ENCODE measurements around the gene FAM118B. TPM values are rescaled to one million over a fixed set of nuclear protein-coding genes. Genes with fewer than 3 reads are reported as not detected.

The FAM118B gene
- total RNA-seq, 1 donor from 2014 or later: 24.8 TPM

- H3K27me3 Mint-ChIP-seq: no peaks in the 10 kb centered on the region
- no peaks in the 10 kb centered on the region for H3K4me1 Mint-ChIP-seq (ENCODE audit: unreplicated experiment)
- no peak for DNase-seq (ENCODE audit: extremely low spot score, unreplicated experiment)
- no peaks in the 10 kb centered on the region for H3K9me3 Mint-ChIP-seq
- TF ChIP-seq CTCF (conservative IDR thresholded peaks at IDR 0.05): no peak
- H3K4me3 Mint-ChIP-seq: no peak overlapping the region
- peaks cover 5% of the 10 kb centered on the region for H3K36me3 Mint-ChIP-seq
- no peak overlapping the region for H3K27ac Mint-ChIP-seq
Observed at GRCh38 chr11:126219547-126219946, 8.0 kb downstream of the FAM118B start.

GRCh38 chr11:126224647-126225294 is 13.2 kb downstream of the FAM118B start:
- H3K9me3 Mint-ChIP-seq: no peaks in the 10 kb centered on the region
- no peak overlapping the region for H3K27ac Mint-ChIP-seq
- H3K27me3 Mint-ChIP-seq: no peaks in the 10 kb centered on the region
- no peak for DNase-seq (ENCODE audit: extremely low spot score, unreplicated experiment)
- H3K4me3 Mint-ChIP-seq: no peak overlapping the region
- no peak for TF ChIP-seq CTCF (conservative IDR thresholded peaks at IDR 0.05)
- no peaks in the 10 kb centered on the region for H3K4me1 Mint-ChIP-seq (ENCODE audit: unreplicated experiment)
- H3K36me3 Mint-ChIP-seq: peaks cover 10% of the 10 kb centered on the region

GRCh38 chr11:126225295-126225665 is 13.7 kb downstream of the FAM118B start:
- no peak for TF ChIP-seq CTCF (conservative IDR thresholded peaks at IDR 0.05)
- Mint-ChIP-seq H3K4me1 (ENCODE audit: unreplicated experiment) (no peaks in the 10 kb centered on the region), H3K9me3 (no peaks in the 10 kb centered on the region), H3K36me3 (peaks cover 10% of the 10 kb centered on the region), H3K27ac (no peak overlapping the region), H3K4me3 (no peak overlapping the region), H3K27me3 (no peaks in the 10 kb centered on the region)
- DNase-seq (ENCODE audit: extremely low spot score, unreplicated experiment): no peak

GRCh38 chr11:126226334-126227084 is 14.9 kb downstream of the FAM118B start:
- H3K9me3 Mint-ChIP-seq: no peaks in the 10 kb centered on the region
- no peaks in the 10 kb centered on the region for H3K27me3 Mint-ChIP-seq
- H3K4me1 Mint-ChIP-seq (ENCODE audit: unreplicated experiment): no peaks in the 10 kb centered on the region
- H3K36me3 Mint-ChIP-seq: peaks cover 10% of the 10 kb centered on the region
- no peak for TF ChIP-seq CTCF (conservative IDR thresholded peaks at IDR 0.05)
- H3K4me3 Mint-ChIP-seq: no peak overlapping the region
- DNase-seq (ENCODE audit: extremely low spot score, unreplicated experiment): no peak
- no peak overlapping the region for H3K27ac Mint-ChIP-seq

GRCh38 chr11:126229858-126230540 is 18.4 kb downstream of the FAM118B start:
- Mint-ChIP-seq H3K27me3 (no peaks in the 10 kb centered on the region), H3K4me3 (no peak overlapping the region), H3K4me1 (ENCODE audit: unreplicated experiment) (no peaks in the 10 kb centered on the region), H3K27ac (no peak overlapping the region), H3K36me3 (peaks cover 9% of the 10 kb centered on the region), H3K9me3 (no peaks in the 10 kb centered on the region)
- no peak for DNase-seq (ENCODE audit: extremely low spot score, unreplicated experiment)
- no peak for TF ChIP-seq CTCF (conservative IDR thresholded peaks at IDR 0.05)

All from type B pancreatic cell (in vitro differentiated cells).